Endothelial cell of umbilical vein (primary cell): ENCODE results near the gene ZNF879. TPM values are rescaled to one million over a fixed set of nuclear protein-coding genes. Genes with fewer than 3 reads are reported as not detected.

Source experiments
- BruUV-seq: library from RNA; stranded (reverse); fragments of 400-500 nt; replicated peaks from 2 replicates; lab custom pipeline; 2021; lab: Mats Ljungman, UMichigan
- CTCF ChIA-PET: fragments of 300-600, 350-600 bp; sonication (Branson Sonifier 250); formaldehyde crosslinking; loops from one replicate; lab custom pipeline; 2021; ENCODE audit warnings: antibody characterized with exemption, inconsistent platforms; lab: Charles Lee
- POLR2A ChIA-PET: fragments of 300-600, 350-600 bp; sonication (Branson Sonifier 250); formaldehyde crosslinking; loops from one replicate; lab custom pipeline; 2021; ENCODE audit warnings: antibody characterized with exemption, inconsistent platforms; lab: Charles Lee
- DNase-seq: peaks from one replicate; pipeline ENCODE4 v3.0.0-alpha.2; 2011; ENCODE audit warnings: low read depth, low spot score
- FAIRE-seq: peaks from 2 replicates; lab custom pipeline; 2011; peaks lifted over from hg19 to GRCh38; lab: Jason Lieb, UNC
- H2AFZ ChIP-seq: 2 replicates; pipeline ENCODE4 v1.6.0; 2012; ENCODE audit warnings: low read depth, low read length, control low read depth, inconsistent platforms
- H3K27ac ChIP-seq: 2 replicates; pipeline ENCODE4 v1.5.1; 2011; ENCODE audit warnings: low read depth, mild to moderate bottlenecking, control low read depth, low read length, moderate library complexity; ENCODE audit not compliant: insufficient read depth
- H3K27me3 ChIP-seq, 2 experiments: 2 replicates each; pipeline versions ENCODE4 v1.6.0 to v1.6.1; 2011; ENCODE audit warnings: low read length in 2 of 2, mixed read lengths in 1 of 2; ENCODE audit not compliant: control insufficient read depth in 2 of 2, insufficient read depth in 2 of 2
- H3K36me3 ChIP-seq, 2 experiments: 2 replicates in 1 of 2; 3 replicates in 1 of 2; pipeline ENCODE4 v1.5.1; 2011; ENCODE audit warnings: low read length in 2 of 2, mild to moderate bottlenecking in 1 of 2, moderate library complexity in 1 of 2; ENCODE audit not compliant: control insufficient read depth in 2 of 2, insufficient read depth in 2 of 2; ENCODE audit errors: extremely low read depth in 1 of 2
- H3K4me1 ChIP-seq: 3 replicates; pipeline ENCODE4 v1.5.1; 2011; ENCODE audit warnings: mild to moderate bottlenecking, low read length; ENCODE audit not compliant: control insufficient read depth, insufficient read depth; ENCODE audit errors: extremely low read depth
- H3K4me2 ChIP-seq: 2 replicates; pipeline ENCODE4 v1.6.1; 2011; ENCODE audit warnings: low read length, control low read depth, mixed read lengths; ENCODE audit not compliant: insufficient read depth
- H3K4me3 ChIP-seq, 3 experiments: fragments of 200-600 bp in 1 of 3; sonication (generic), shearing (Covaris generic) in 1 of 3; replicated peaks in 1 of 3; 2 replicates each; pipeline ENCODE4 v1.5.1; 2011 to 2016; ENCODE audit warnings: control low read depth in 3 of 3, low read length in 3 of 3, mild to moderate bottlenecking in 2 of 3, inconsistent platforms in 1 of 3, low read depth in 1 of 3, moderate library complexity in 1 of 3; ENCODE audit not compliant: insufficient read depth in 1 of 3
- H3K79me2 ChIP-seq: 2 replicates; pipeline ENCODE4 v1.6.0; 2012; ENCODE audit warnings: low read length, inconsistent platforms; ENCODE audit not compliant: control insufficient read depth, insufficient read depth
- H3K9ac ChIP-seq: replicated peaks from 2 replicates; pipeline ENCODE3; 2011; ENCODE audit warnings: low read length, control low read depth; ENCODE audit not compliant: insufficient read depth; ENCODE audit errors: extremely low read depth
- H3K9me1 ChIP-seq: replicated peaks from 3 replicates; pipeline ENCODE4 v1.6.0; 2011; ENCODE audit warnings: mild to moderate bottlenecking, low read length; ENCODE audit not compliant: control insufficient read depth, insufficient read depth; ENCODE audit errors: extremely low read depth
- H3K9me3 ChIP-seq: replicated peaks from 2 replicates; pipeline ENCODE4 v1.5.1; 2012; ENCODE audit warnings: low read length, inconsistent platforms; ENCODE audit not compliant: control insufficient read depth, insufficient read depth
- H4K20me1 ChIP-seq: replicated peaks from 2 replicates; pipeline ENCODE3; 2011; ENCODE audit warnings: mild to moderate bottlenecking, low read length; ENCODE audit not compliant: control insufficient read depth, insufficient read depth; ENCODE audit errors: extremely low read depth
- EZH2 ChIP-seq: IDR thresholded peaks from 2 replicates; pipeline ENCODE4 v1.6.1; 2012; ENCODE audit warnings: borderline replicate concordance, low read depth, mild to moderate bottlenecking, moderate library complexity, low read length, inconsistent platforms; ENCODE audit not compliant: severe bottlenecking
- FOS ChIP-seq: IDR thresholded peaks from 2 replicates; pipeline ENCODE4 v1.6.1; 2011; ENCODE audit warnings: mild to moderate bottlenecking, low read length, moderate library complexity, borderline replicate concordance; ENCODE audit not compliant: insufficient read depth
- GATA2 ChIP-seq: IDR thresholded peaks from 2 replicates; pipeline ENCODE4 v1.7.0; 2011; ENCODE audit warnings: low read depth, mild to moderate bottlenecking, moderate library complexity, mixed read lengths, low read length; ENCODE audit not compliant: insufficient read length, insufficient read depth
- JUN ChIP-seq: IDR thresholded peaks from 2 replicates; pipeline ENCODE4 v1.6.1; 2011; ENCODE audit warnings: borderline replicate concordance, low read depth; ENCODE audit not compliant: insufficient read length, insufficient read depth
- MYC ChIP-seq: IDR thresholded peaks from one replicate; pipeline ENCODE4 v1.6.1; 2011; ENCODE audit warnings: mild to moderate bottlenecking, low read depth, low read length
- POLR2A ChIP-seq: IDR thresholded peaks from 2 replicates; pipeline ENCODE4 v1.6.1; 2012; ENCODE audit warnings: low read depth, mild to moderate bottlenecking, control low read depth, low read length
- POLR2AphosphoS5 ChIP-seq: IDR thresholded peaks from 2 replicates; pipeline ENCODE4 v1.6.1; 2012; ENCODE audit warnings: low read depth, mild to moderate bottlenecking, control low read depth, low read length, moderate library complexity; ENCODE audit not compliant: insufficient read depth
- dilution Hi-C: fragments of 300-500 bp; cut with MboI; formaldehyde crosslinking; loops from one replicate; pipeline ENCODE4 v1.15.0; 2019; ENCODE audit warnings: low sequenced_read_pairs; ENCODE audit not compliant: extremely low pct_ligation_motif_present
- intact Hi-C: fragments of 100-400 bp; cut with micrococcal nuclease; formaldehyde crosslinking; loops from one replicate; pipeline ENCODE4 v1.10.0; 2022
- polyA plus RNA-seq, 4 experiments: library from polyadenylated mRNA; depleted of rRNA in 3 of 4; stranded (reverse) in 3 of 4; unstranded in 1 of 4; fragments of >200 nt; gene quantifications; 2 replicates each; pipeline versions ENCODE4 v1.2.1 to v1.2.3, GENCODE V29; 2011 to 2012; ENCODE audit warnings: missing spikeins in 1 of 4
- total RNA-seq: library from RNA; stranded (reverse); gene quantifications from 2 replicates; pipeline ENCODE4 v1.2.3, GENCODE V29; 2021
- TF ChIP-seq, protein P1 (sequence below): IDR thresholded peaks from 2 replicates; pipeline ENCODE4 v1.6.1; 2011; ENCODE audit not compliant: insufficient read depth, insufficient read length
- TF ChIP-seq, protein P2 (sequence below), 2 donors: IDR thresholded peaks; 1 replicate in 1 of 2; 2 replicates in 1 of 2; pipeline ENCODE4 v1.5.1; 2011; ENCODE audit warnings: low read length in 2 of 2, mild to moderate bottlenecking in 2 of 2, moderate library complexity in 2 of 2, control low read depth in 1 of 2, inconsistent platforms in 1 of 2, low read depth in 1 of 2; ENCODE audit not compliant: insufficient read depth in 1 of 2; ENCODE audit errors: extremely low read depth in 1 of 2

ZNF879 gene
- total and polyA plus RNA-seq, 2 donors (not counting 3 experiments of a cell fraction or from before 2014, with no cell fraction given) = 2.4 to 2.7 TPM

GRCh38 chr5:178991190-178992145 is 32.1 kb upstream of the ZNF879 start:
- H2AFZ ChIP-seq = no peak overlapping the region
- H4K20me1 ChIP-seq = no peaks in the 10 kb centered on the region
- dilution Hi-C loops = no loop called here
- no peaks in the 10 kb centered on the region for H3K79me2 ChIP-seq
- H3K36me3 ChIP-seq = no peaks in the 10 kb centered on the region
- H3K27ac ChIP-seq = no peak overlapping the region
- CTCF ChIA-PET = no interaction called here
- FAIRE-seq (no peak), DNase-seq (no peak)
- H3K9me1 ChIP-seq = no peaks in the 10 kb centered on the region
- no peak for TF ChIP-seq POLR2A
- TF ChIP-seq, protein P1, sequence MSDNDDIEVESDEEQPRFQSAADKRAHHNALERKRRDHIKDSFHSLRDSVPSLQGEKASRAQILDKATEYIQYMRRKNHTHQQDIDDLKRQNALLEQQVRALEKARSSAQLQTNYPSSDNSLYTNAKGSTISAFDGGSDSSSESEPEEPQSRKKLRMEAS = no peak
- TF ChIP-seq GATA2 = no peak
- TF ChIP-seq, protein P2, sequence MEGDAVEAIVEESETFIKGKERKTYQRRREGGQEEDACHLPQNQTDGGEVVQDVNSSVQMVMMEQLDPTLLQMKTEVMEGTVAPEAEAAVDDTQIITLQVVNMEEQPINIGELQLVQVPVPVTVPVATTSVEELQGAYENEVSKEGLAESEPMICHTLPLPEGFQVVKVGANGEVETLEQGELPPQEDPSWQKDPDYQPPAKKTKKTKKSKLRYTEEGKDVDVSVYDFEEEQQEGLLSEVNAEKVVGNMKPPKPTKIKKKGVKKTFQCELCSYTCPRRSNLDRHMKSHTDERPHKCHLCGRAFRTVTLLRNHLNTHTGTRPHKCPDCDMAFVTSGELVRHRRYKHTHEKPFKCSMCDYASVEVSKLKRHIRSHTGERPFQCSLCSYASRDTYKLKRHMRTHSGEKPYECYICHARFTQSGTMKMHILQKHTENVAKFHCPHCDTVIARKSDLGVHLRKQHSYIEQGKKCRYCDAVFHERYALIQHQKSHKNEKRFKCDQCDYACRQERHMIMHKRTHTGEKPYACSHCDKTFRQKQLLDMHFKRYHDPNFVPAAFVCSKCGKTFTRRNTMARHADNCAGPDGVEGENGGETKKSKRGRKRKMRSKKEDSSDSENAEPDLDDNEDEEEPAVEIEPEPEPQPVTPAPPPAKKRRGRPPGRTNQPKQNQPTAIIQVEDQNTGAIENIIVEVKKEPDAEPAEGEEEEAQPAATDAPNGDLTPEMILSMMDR (IDR thresholded peaks at IDR 0.05; ENCODE audit: extremely low read depth in 1 of 2, insufficient read depth in 1 of 2, low read depth in 1 of 2, low read length in 2 of 2) = no peak
- no peak for TF ChIP-seq MYC
- no peak for TF ChIP-seq JUN
- no peak for TF ChIP-seq EZH2
- TF ChIP-seq FOS = no peak
- no peak for TF ChIP-seq POLR2AphosphoS5
- H3K4me1 ChIP-seq = no peaks in the 10 kb centered on the region
- no peak overlapping the region for H3K9ac ChIP-seq
- POLR2A ChIA-PET = no interaction called here
- H3K4me3 ChIP-seq = no peak overlapping the region
- H3K4me2 ChIP-seq = no peak overlapping the region
- peaks cover 4% of the 10 kb centered on the region for H3K9me3 ChIP-seq
- no TSS peak for BruUV-seq
- intact Hi-C loops = no loop called here
- H3K27me3 ChIP-seq = no peaks in the 10 kb centered on the region
